GM23248 (cell line): ENCODE data around the gene PROM2.

Experiments
- EZH2 ChIP-seq: fragments of 200-600 bp; sonication (generic); IDR thresholded peaks from 2 replicates; pipeline ENCODE4 v1.6.1; 2018; ENCODE audit warnings: antibody characterized with exemption, mild to moderate bottlenecking; ENCODE audit not compliant: insufficient read depth, poor library complexity, severe bottlenecking
- EZH2phosphoT487 ChIP-seq: fragments of 200-600 bp; sonication (generic); IDR thresholded peaks from 2 replicates; pipeline ENCODE4 v1.6.1; 2018; ENCODE audit warnings: antibody characterized with exemption, moderate library complexity, mild to moderate bottlenecking, low read depth; ENCODE audit not compliant: insufficient read depth

DNA sequence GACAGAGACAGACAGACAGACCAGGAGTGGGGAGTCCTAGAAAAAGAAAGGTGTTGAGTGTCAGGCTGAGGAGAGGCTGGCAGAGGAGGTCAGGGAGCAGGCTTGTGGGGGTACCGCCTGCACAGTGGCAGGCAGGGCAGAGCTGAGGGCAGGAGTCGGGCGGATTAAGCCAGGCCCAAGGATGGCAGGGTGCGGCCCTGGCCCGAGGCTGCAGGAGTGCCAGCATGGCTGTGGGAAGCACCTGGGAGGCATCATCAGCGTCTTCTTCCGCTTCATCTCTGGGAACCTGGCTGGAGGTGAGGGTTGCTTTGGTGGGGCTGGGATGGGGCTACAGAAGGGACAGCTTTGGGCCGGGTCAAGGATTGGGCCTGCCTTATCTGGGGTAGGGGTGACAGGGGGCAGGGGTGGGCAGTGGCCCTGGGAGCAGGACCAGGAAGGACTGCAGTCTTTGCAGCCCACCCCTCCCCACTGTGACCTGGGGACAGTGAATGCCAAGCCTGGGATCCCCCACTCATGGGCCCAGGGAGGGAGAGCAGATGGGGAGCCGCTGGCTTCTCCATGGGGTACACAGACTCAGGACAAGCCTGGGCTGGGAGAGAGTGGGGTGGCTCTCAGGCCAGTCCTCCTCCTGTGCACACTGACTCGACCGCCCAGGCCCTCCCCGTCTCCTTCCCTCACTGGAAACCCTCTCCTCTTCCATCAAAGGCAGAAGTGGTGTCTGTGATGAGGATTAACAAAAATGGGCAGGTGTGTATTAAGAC is 43.6 kb downstream of the PROM2 start:
- TF ChIP-seq EZH2 (no peak), EZH2phosphoT487 (no peak)
